GM20000 (cell line): ENCODE results near the gene RFC5.
"Not testable (repeated sequence)": the region's sequence is repeated elsewhere in the genome, so short reads cannot be mapped to it uniquely, and the experiment has no call there.

Experiments used
- DNase-seq: peaks from one replicate; pipeline ENCODE4 v3.0.0; 2012; ENCODE audit warnings: low spot score
- TF ChIP-seq, protein P1 (sequence below): IDR thresholded peaks from 2 replicates; pipeline ENCODE4 v1.5.1; 2012; ENCODE audit warnings: mild to moderate bottlenecking, control low read depth; ENCODE audit errors: extremely low read depth, missing control alignments

RFC5 gene

GRCh38 chr12:117998719-117999118, 17.8 kb upstream of the RFC5 start:
- TF ChIP-seq, protein P1, sequence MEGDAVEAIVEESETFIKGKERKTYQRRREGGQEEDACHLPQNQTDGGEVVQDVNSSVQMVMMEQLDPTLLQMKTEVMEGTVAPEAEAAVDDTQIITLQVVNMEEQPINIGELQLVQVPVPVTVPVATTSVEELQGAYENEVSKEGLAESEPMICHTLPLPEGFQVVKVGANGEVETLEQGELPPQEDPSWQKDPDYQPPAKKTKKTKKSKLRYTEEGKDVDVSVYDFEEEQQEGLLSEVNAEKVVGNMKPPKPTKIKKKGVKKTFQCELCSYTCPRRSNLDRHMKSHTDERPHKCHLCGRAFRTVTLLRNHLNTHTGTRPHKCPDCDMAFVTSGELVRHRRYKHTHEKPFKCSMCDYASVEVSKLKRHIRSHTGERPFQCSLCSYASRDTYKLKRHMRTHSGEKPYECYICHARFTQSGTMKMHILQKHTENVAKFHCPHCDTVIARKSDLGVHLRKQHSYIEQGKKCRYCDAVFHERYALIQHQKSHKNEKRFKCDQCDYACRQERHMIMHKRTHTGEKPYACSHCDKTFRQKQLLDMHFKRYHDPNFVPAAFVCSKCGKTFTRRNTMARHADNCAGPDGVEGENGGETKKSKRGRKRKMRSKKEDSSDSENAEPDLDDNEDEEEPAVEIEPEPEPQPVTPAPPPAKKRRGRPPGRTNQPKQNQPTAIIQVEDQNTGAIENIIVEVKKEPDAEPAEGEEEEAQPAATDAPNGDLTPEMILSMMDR, result no peak

DNA sequence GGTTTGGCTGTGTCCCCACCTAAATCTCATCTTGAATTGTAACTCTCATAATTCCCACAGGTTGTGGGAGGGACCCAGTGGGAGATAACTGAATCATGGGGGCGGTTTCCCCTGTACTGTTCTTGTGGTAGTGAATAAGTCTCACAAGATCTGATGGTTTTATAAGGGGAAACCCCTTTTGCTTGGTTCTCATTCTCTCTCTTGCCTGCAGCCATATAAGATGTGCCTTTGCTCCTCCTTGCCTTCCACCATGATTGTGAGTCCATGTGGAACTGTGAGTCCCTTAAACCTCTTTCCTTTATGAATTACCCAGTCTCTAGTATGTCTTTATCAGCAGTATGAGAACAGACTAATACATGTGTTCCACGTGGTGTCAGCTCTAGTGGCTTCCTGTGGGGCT, 16.7 kb upstream of the RFC5 start:
- DNase-seq, result not testable (repeated sequence)

More at GRCh38 chr12:117998719-117999118, 17.8 kb upstream of the RFC5 start:
- DNase-seq, result no peak

DNA sequence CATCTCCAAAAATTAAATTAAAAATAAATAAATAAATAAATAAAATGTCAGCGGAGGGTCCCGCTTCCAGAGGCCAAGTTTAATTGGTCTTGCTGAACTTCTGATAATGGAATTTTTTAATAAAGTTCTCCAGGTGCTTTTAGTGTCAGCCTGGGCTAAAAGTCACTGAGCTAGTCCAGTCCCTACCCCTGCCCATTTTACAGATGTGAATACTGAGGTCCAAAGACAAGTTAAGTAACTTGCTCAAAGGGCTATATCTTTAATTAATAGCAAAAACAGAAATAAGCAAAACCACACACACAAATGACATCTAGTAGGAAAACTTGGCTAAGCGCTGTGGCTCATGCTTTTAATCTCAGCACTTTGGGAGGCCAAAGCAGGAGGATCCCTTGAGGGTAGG, 5.6 kb upstream of the RFC5 start:
- TF ChIP-seq, protein P1, result no peak
- no peak for DNase-seq

DNA sequence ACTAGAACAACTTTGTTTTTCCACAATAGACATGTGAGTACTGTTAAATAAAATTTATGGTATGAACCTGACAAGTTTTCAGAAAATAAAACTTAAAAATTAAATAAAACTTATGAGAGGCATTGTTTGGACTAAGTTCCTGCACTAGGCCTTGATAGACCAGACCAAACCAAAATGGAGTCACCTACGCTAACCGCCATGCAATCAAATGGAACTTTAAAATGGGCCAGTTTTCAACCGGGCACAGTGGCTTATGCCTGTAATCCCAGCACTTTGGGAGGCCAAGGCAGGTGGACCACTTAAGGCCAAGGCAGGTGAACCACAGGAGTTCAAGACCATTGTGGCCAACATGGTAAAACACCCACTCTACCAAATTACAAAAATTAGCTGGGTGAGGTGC, 5.1 kb upstream of the RFC5 start:
- TF ChIP-seq, protein P1, result no peak
- no peak for DNase-seq

- TF ChIP-seq, protein P1, result no peak
Measured at GRCh38 chr12:118011961-118012360, 4.5 kb upstream of the RFC5 start.

DNA sequence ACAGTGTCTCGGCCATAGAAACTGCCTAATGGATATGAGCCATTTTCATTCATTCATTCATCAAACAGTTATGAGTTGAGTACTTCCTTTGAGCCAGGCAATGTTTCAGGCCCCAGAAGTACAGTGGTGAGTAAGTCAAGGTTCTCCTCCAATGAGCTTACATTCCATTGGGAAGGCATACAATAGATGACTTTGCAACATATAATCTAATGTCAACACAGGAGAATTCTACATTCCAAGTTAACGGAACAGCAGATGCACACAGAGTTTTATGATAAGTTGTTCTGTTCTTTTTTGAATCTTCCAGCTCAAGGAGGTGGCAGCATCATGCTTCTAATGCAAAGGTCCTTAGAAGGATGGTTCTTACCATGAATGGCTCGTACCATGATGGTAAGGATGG, 3.2 kb upstream of the RFC5 start:
- TF ChIP-seq, protein P1, result no peak
- no peak for DNase-seq

More at GRCh38 chr12:118011961-118012360, 4.5 kb upstream of the RFC5 start:
- no peak for DNase-seq

DNA sequence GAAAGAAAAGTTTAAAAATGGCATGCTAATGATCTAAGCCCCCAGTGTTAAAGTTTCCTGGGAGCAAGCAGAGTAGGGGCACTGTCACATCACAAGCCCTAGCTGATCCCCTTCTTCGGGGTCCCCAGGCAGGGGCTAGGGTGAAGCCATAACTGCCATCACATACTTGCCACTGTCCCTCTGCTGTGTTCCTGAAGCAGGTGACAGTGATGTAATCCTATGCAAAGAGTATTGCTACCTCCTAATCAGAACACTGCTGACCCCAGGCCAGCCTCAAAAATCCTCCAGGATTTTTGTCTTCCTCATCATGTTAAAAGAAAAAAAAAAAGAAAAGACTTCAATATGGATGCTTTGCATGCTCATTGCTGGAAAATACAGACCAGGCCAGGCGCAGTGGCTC, 1.2 kb upstream of the RFC5 start:
- TF ChIP-seq, protein P1, result no peak
- no peak for DNase-seq

GRCh38 chr12:118015944-118016343, 559 bp upstream of the RFC5 start:
- no peak for DNase-seq
- TF ChIP-seq, protein P1, result no peak
